ENCODE results near the gene CBLN1.

DNA sequence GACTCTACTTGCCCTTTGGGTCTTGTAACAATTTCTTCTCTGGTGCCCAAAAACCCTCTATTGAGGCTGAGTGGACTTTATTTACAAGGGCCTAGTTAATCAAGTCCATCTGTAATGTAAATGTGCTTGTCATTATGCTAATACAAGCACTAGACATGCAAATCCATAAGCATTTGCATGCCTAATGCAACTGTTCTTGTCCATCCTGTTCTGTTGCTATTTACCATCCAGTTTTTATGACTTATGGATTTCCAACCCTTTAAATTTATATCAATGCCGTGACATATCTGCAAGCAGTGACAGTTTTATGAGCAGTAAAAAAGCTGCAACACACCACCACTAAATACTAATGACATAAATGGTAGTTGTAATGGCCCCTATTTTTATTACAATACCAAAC is 33.4 kb downstream of the CBLN1 start:
- TF ChIP-seq, protein P1, sequence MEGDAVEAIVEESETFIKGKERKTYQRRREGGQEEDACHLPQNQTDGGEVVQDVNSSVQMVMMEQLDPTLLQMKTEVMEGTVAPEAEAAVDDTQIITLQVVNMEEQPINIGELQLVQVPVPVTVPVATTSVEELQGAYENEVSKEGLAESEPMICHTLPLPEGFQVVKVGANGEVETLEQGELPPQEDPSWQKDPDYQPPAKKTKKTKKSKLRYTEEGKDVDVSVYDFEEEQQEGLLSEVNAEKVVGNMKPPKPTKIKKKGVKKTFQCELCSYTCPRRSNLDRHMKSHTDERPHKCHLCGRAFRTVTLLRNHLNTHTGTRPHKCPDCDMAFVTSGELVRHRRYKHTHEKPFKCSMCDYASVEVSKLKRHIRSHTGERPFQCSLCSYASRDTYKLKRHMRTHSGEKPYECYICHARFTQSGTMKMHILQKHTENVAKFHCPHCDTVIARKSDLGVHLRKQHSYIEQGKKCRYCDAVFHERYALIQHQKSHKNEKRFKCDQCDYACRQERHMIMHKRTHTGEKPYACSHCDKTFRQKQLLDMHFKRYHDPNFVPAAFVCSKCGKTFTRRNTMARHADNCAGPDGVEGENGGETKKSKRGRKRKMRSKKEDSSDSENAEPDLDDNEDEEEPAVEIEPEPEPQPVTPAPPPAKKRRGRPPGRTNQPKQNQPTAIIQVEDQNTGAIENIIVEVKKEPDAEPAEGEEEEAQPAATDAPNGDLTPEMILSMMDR (IDR thresholded peaks at IDR 0.05; ENCODE audit: low read depth, low read length): no peak
- TF ChIP-seq EZH2phosphoT487 (IDR thresholded peaks at IDR 0.05; ENCODE audit: low read depth): no peak
